Measurements from ENCODE around the gene PXMP2.

- TF ChIP-seq CTCF (IDR thresholded peaks at IDR 0.05) (no peak), POLR2A (IDR thresholded peaks at IDR 0.05) (no peak)
Measured at GRCh38 chr12:132713123-132713522, 25.7 kb downstream of the PXMP2 start.

All from thyroid gland (tissue), 4 donors.